Neural progenitor cell (in vitro differentiated cells): Measurements from ENCODE around the gene ARSJ. TPM values are rescaled to one million over a fixed set of nuclear protein-coding genes. Genes with fewer than 3 reads are reported as not detected.

Experiments used
- DNase-seq: peaks from one replicate; pipeline ENCODE4 v3.0.0-alpha.2; 2016; ENCODE audit warnings: low spot score
- H2AFZ ChIP-seq: fragments of 200-600 bp; sonication (generic); replicated peaks from 2 replicates; pipeline ENCODE4 v1.6.1; 2016; ENCODE audit warnings: antibody characterized with exemption
- H3F3A ChIP-seq: fragments of 200-600 bp; sonication (generic); 2 replicates; pipeline ENCODE4 v1.6.1; 2016; ENCODE audit warnings: antibody characterized with exemption, low read depth
- H3K27ac ChIP-seq: fragments of 200-600 bp; sonication (generic); 2 replicates; pipeline ENCODE4 v1.5.1; 2016; ENCODE audit warnings: mild to moderate bottlenecking
- H3K27me3 ChIP-seq: fragments of 200-600 bp; sonication (generic); 2 replicates; pipeline ENCODE4 v1.6.1; 2016; ENCODE audit warnings: mild to moderate bottlenecking, moderate library complexity
- H3K36me3 ChIP-seq: fragments of 200-600 bp; sonication (generic); 2 replicates; pipeline ENCODE4 v1.5.1; 2016
- H3K4me1 ChIP-seq: fragments of 200-600 bp; sonication (generic); 2 replicates; pipeline ENCODE4 v1.6.1; 2016; ENCODE audit warnings: mixed run types
- H3K4me2 ChIP-seq: fragments of 200-600 bp; sonication (generic); 2 replicates; pipeline ENCODE4 v1.6.1; 2016
- H3K4me3 ChIP-seq: fragments of 200-600 bp; sonication (generic); 2 replicates; pipeline ENCODE4 v1.5.1; 2016
- H3K79me2 ChIP-seq: fragments of 200-600 bp; sonication (generic); 2 replicates; pipeline ENCODE4 v1.6.1; 2016; ENCODE audit warnings: low read depth
- H3K9ac ChIP-seq: fragments of 200-600 bp; sonication (generic); 2 replicates; pipeline ENCODE4 v1.6.1; 2016
- H3K9me3 ChIP-seq: fragments of 200-600 bp; sonication (generic); 2 replicates; pipeline ENCODE4 v1.5.1; 2016; ENCODE audit warnings: low read depth
- H4K20me1 ChIP-seq: fragments of 200-600 bp; sonication (generic); 2 replicates; pipeline ENCODE4 v1.6.1; 2016; ENCODE audit warnings: low read depth
- H3K27ac Mint-ChIP-seq: 3 replicates; pipeline ENCODE4 v1.8.0; 2021; ENCODE audit warnings: mixed read lengths
- H3K27me3 Mint-ChIP-seq: 2 replicates; pipeline ENCODE4 v1.8.0; 2022; ENCODE audit warnings: low read depth, mild to moderate bottlenecking, inconsistent platforms, moderate library complexity, mixed read lengths; ENCODE audit not compliant: insufficient read depth
- H3K36me3 Mint-ChIP-seq: 3 replicates; pipeline ENCODE4 v1.8.0; 2021; ENCODE audit warnings: mixed read lengths
- H3K4me1 Mint-ChIP-seq: 3 replicates; pipeline ENCODE4 v1.8.0; 2021; ENCODE audit warnings: mixed read lengths
- H3K4me3 Mint-ChIP-seq: 3 replicates; pipeline ENCODE4 v1.8.0; 2021; ENCODE audit warnings: mild to moderate bottlenecking, moderate library complexity, mixed read lengths
- H3K9me3 Mint-ChIP-seq: 3 replicates; pipeline ENCODE4 v1.8.0; 2020; ENCODE audit warnings: mixed read lengths
- EZH2 ChIP-seq: fragments of 200-600 bp; sonication (generic); IDR thresholded peaks from 2 replicates; pipeline ENCODE4 v1.6.1; 2017; ENCODE audit warnings: antibody characterized with exemption, mild to moderate bottlenecking, moderate library complexity
- EZH2phosphoT487 ChIP-seq: fragments of 200-600 bp; sonication (generic); IDR thresholded peaks from 2 replicates; pipeline ENCODE4 v1.6.1; 2017; ENCODE audit warnings: antibody characterized with exemption
- total RNA-seq: library from RNA; depleted of rRNA; stranded (reverse); fragments of >200 nt; gene quantifications from 2 replicates; pipeline ENCODE4 v1.2.3, GENCODE V29; 2015; ENCODE audit warnings: low replicate concordance
- TF ChIP-seq, protein P1 (sequence below): fragments of 200-600 bp; sonication (generic); IDR thresholded peaks from 2 replicates; pipeline ENCODE4 v1.5.1; 2017; ENCODE audit warnings: antibody characterized with exemption, mild to moderate bottlenecking

Gene ARSJ
- total RNA-seq, 1 donor from 2014 or later = 0.28 TPM

DNA sequence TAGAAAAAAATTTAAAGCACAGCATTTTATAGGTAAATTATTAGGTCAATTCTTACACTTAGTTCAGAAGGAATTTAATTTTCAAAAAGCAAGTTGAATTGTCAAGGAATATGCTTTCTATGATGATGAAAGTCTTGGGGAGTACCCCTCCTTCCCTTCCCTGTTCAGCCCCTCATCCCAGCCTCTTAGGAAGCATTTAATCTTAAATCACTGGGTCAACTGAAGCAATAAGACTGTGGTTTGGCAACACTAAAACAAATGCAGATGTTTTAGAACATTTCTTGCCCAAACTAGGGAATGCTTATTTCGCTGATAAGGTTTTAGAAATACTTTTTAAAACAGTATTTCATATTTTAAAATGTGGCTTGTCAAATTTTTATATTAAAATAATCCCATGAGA, 19.1 kb upstream of the ARSJ start:
- H3K4me1 Mint-ChIP-seq = no peaks in the 10 kb centered on the region

DNA sequence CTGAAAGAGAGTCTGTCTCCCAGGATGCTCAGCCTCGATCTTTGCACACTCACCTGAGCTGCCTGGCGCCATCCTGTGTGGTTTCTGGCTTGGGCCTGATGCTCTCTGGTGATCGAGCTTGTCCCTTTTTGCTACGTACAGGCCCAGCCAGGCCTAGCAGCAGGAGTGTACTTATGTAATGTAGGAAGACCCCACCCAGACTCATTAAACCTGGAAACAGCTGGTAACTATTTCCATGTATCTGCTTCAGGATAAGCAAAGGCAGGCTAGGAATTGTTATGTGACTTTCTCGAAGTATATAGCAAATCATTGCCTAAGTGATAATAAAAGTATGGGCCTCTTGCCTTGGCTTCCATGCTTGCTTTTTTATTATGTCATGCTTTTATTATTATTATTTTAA, 18.6 kb upstream of the ARSJ start:
- no peak overlapping the region for H3K27ac ChIP-seq
- no peaks in the 10 kb centered on the region for H4K20me1 ChIP-seq
- H3K79me2 ChIP-seq = no peaks in the 10 kb centered on the region
- Mint-ChIP-seq H3K36me3 (no peaks in the 10 kb centered on the region), H3K4me3 (no peak overlapping the region), H3K27ac (no peak overlapping the region), H3K27me3 (no peaks in the 10 kb centered on the region), H3K4me1 (no peaks in the 10 kb centered on the region), H3K9me3 (no peaks in the 10 kb centered on the region)
- H3K9me3 ChIP-seq = no peaks in the 10 kb centered on the region
- H3K27me3 ChIP-seq = no peaks in the 10 kb centered on the region
- DNase-seq = no peak
- no peaks in the 10 kb centered on the region for H3K36me3 ChIP-seq
- H3K4me2 ChIP-seq = no peak overlapping the region
- no peaks in the 10 kb centered on the region for H3K4me1 ChIP-seq
- no peak overlapping the region for H3K4me3 ChIP-seq
- H3K9ac ChIP-seq = no peak overlapping the region
- TF ChIP-seq EZH2phosphoT487 (no peak), EZH2 (no peak)
- TF ChIP-seq, protein P1, sequence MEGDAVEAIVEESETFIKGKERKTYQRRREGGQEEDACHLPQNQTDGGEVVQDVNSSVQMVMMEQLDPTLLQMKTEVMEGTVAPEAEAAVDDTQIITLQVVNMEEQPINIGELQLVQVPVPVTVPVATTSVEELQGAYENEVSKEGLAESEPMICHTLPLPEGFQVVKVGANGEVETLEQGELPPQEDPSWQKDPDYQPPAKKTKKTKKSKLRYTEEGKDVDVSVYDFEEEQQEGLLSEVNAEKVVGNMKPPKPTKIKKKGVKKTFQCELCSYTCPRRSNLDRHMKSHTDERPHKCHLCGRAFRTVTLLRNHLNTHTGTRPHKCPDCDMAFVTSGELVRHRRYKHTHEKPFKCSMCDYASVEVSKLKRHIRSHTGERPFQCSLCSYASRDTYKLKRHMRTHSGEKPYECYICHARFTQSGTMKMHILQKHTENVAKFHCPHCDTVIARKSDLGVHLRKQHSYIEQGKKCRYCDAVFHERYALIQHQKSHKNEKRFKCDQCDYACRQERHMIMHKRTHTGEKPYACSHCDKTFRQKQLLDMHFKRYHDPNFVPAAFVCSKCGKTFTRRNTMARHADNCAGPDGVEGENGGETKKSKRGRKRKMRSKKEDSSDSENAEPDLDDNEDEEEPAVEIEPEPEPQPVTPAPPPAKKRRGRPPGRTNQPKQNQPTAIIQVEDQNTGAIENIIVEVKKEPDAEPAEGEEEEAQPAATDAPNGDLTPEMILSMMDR = no peak
- no peaks in the 10 kb centered on the region for H3F3A ChIP-seq
- no peak overlapping the region for H2AFZ ChIP-seq

More for the DNA sequence above, 19.1 kb upstream of the ARSJ start:
- no peaks in the 10 kb centered on the region for H3K36me3 ChIP-seq
- H3K9me3 ChIP-seq = no peaks in the 10 kb centered on the region
- DNase-seq = no peak
- no peaks in the 10 kb centered on the region for H3K4me1 ChIP-seq
- H3K79me2 ChIP-seq = no peaks in the 10 kb centered on the region
- no peak overlapping the region for H3K27ac Mint-ChIP-seq
- no peak overlapping the region for H3K4me2 ChIP-seq
- no peak overlapping the region for H3K9ac ChIP-seq
- no peak overlapping the region for H3K4me3 Mint-ChIP-seq
- TF ChIP-seq EZH2phosphoT487 = no peak
- TF ChIP-seq, protein P1 = no peak
- no peak for TF ChIP-seq EZH2
- H2AFZ ChIP-seq = no peak overlapping the region
- H3K27ac ChIP-seq = no peak overlapping the region
- no peaks in the 10 kb centered on the region for H3K36me3 Mint-ChIP-seq
- H3K27me3 ChIP-seq = no peaks in the 10 kb centered on the region
- no peaks in the 10 kb centered on the region for H3K9me3 Mint-ChIP-seq
- no peaks in the 10 kb centered on the region for H3K27me3 Mint-ChIP-seq
- no peaks in the 10 kb centered on the region for H3F3A ChIP-seq
- no peak overlapping the region for H3K4me3 ChIP-seq
- H4K20me1 ChIP-seq = no peaks in the 10 kb centered on the region

DNA sequence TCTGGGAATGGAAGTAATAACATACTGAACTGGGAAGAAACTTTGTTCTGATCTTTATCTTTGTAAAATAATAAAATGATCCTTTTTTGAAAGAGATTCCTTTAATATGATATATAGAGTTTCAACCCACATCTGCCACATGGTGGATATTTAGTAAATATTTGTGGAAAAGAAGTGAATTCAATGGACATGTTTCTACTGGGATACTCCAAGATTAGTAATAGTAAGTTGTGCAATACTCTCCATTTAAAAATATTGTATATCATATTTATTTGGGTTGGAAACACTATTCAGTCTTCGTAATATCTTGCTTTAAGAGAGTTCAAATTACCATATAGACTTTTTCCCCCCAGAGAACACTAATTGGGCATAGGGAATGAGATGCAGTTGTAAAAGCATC, 17.8 kb upstream of the ARSJ start:
- Histone ChIP-seq H3F3A (no peaks in the 10 kb centered on the region), H3K79me2 (no peaks in the 10 kb centered on the region), H3K27ac (no peak overlapping the region), H3K4me2 (no peak overlapping the region), H4K20me1 (no peaks in the 10 kb centered on the region), H3K4me1 (no peaks in the 10 kb centered on the region), H3K9ac (no peak overlapping the region), H3K36me3 (no peaks in the 10 kb centered on the region), H2AFZ (no peak overlapping the region), H3K4me3 (no peak overlapping the region), H3K9me3 (no peaks in the 10 kb centered on the region), H3K27me3 (no peaks in the 10 kb centered on the region)
- Mint-ChIP-seq H3K4me1 (no peaks in the 10 kb centered on the region), H3K4me3 (no peak overlapping the region), H3K9me3 (no peaks in the 10 kb centered on the region), H3K27ac (no peak overlapping the region), H3K36me3 (no peaks in the 10 kb centered on the region), H3K27me3 (no peaks in the 10 kb centered on the region)
- TF ChIP-seq, protein P1 = no peak
- TF ChIP-seq EZH2phosphoT487 = no peak
- no peak for TF ChIP-seq EZH2
- no peak for DNase-seq
